ENCODE measurements around the gene THYN1.

GRCh38 chr11:134254433-134255183, 1.5 kb upstream of the THYN1 start:
- no peak for TF ChIP-seq CTCF (IDR thresholded peaks at IDR 0.05)
- TF ChIP-seq POLR2A (IDR thresholded peaks at IDR 0.05), result no peak

Measured in uterus (tissue), 2 donors.